ENCODE measurements around the gene PRTFDC1. TPM values are rescaled to one million over a fixed set of nuclear protein-coding genes. Genes with fewer than 3 reads are reported as not detected.

PRTFDC1 gene
- total and polyA plus RNA-seq, 2 of the 13 experiments (the other 11 are each of a cell fraction or from before 2014, with no cell fraction given), result not detected

- TF ChIP-seq IRF9 (CRISPR knock-in tag; IDR thresholded peaks at IDR 0.05; ENCODE audit: borderline replicate concordance) (no peak), SALL2 (CRISPR knock-in tag; IDR thresholded peaks at IDR 0.05) (no peak), BCL6 (CRISPR knock-in tag; IDR thresholded peaks at IDR 0.05) (no peak), KAT8 (CRISPR knock-in tag; IDR thresholded peaks at IDR 0.05) (0 out of 2 replicates have a peak, but pooled peaks have one; percentile 32), ZNF253 (CRISPR knock-in tag; IDR thresholded peaks at IDR 0.05; ENCODE audit: borderline replicate concordance) (no peak), EHMT2 (IDR thresholded peaks at IDR 0.05; ENCODE audit: borderline replicate concordance, low read depth, low read length) (no peak), ZNF18 (CRISPR knock-in tag; IDR thresholded peaks at IDR 0.05; ENCODE audit: insufficient replicate concordance) (no peak), PAF1 (CRISPR knock-in tag; IDR thresholded peaks at IDR 0.05) (no peak), ZNF292 (CRISPR knock-in tag; IDR thresholded peaks at IDR 0.05; ENCODE audit: borderline replicate concordance, low read depth) (no peak), NFAT5 (CRISPR knock-in tag; IDR thresholded peaks at IDR 0.05) (no peak), JARID2 (CRISPR knock-in tag; IDR thresholded peaks at IDR 0.05; ENCODE audit: insufficient replicate concordance) (no peak), MBD4 (IDR thresholded peaks at IDR 0.05; ENCODE audit: borderline replicate concordance, low read length) (no peak), ZNF782 (CRISPR knock-in tag; IDR thresholded peaks at IDR 0.05; ENCODE audit: borderline replicate concordance) (no peak), TFDP1 (CRISPR knock-in tag; IDR thresholded peaks at IDR 0.05; ENCODE audit: borderline replicate concordance) (no peak), ZKSCAN5 (CRISPR knock-in tag; IDR thresholded peaks at IDR 0.05) (no peak), ZNF672 (CRISPR knock-in tag; IDR thresholded peaks at IDR 0.05) (no peak), KAT7 (CRISPR knock-in tag; IDR thresholded peaks at IDR 0.05; ENCODE audit: borderline replicate concordance) (no peak), PBX2 (CRISPR knock-in tag; IDR thresholded peaks at IDR 0.05) (peak; percentile 67; the same call in 1 of the 2 replicates), ZBTB1 (CRISPR knock-in tag; IDR thresholded peaks at IDR 0.05; ENCODE audit: borderline replicate concordance) (no peak)
Observed at GRCh38 chr10:24944512-24945255, 7.7 kb downstream of the PRTFDC1 start (continued).
